ENCODE results near the gene EPN1. TPM values are rescaled to one million over a fixed set of nuclear protein-coding genes. Genes with fewer than 3 reads are reported as not detected.

Gene EPN1
- total RNA-seq, 4 donors from 2014 or later = 121 to 242 (median 185) TPM

- intact Hi-C loops (cut with DNase I; ENCODE audit: low total_unique reads) = no loop called here
- H3K4me3 ChIP-seq = no peak overlapping the region
- TF ChIP-seq POLR2AphosphoS5 (IDR thresholded peaks at IDR 0.05) = no peak
- H3K36me3 ChIP-seq = peaks cover 0 to 21% (median 5%) of the 10 kb centered on the region in 4 donors
- H3K9me3 ChIP-seq = no peaks in the 10 kb centered on the region
- peaks cover 0 to 12% (median 5%) of the 10 kb centered on the region in 4 donors for H3K4me1 ChIP-seq
- H3K27ac ChIP-seq = no peak overlapping the region
- in situ Hi-C loops (cut with MboI; ENCODE audit: low pct_ligation_motif_present in 1 of 4, low pct_unique_long_range_greater_than_20kb in 1 of 4, low sequenced_read_pairs in 3 of 4) = no loop called here
- DNase-seq = no peak
- H3K27me3 ChIP-seq = no peaks in the 10 kb centered on the region
- WGBS, 2 donors (ENCODE audit: low coverage in 1 of 2) = 88% methylated on average over 8 of the region's 8 CpGs; no CpG with 5 or more reads in 1 of the 2 donors
These were observed 22.7 kb downstream of the EPN1 start for GRCh38 chr19:55697698-55698097.

GRCh38 chr19:55698256-55698655 is 23.2 kb downstream of the EPN1 start:
- Histone ChIP-seq H3K36me3 (peaks cover 0 to 16% (median 5%) of the 10 kb centered on the region in 4 donors), H3K27ac (no peak overlapping the region), H3K4me3 (no peak overlapping the region), H3K27me3 (no peaks in the 10 kb centered on the region), H3K9me3 (no peaks in the 10 kb centered on the region), H3K4me1 (peaks cover 0 to 14% (median 5%) of the 10 kb centered on the region in 4 donors)
- TF ChIP-seq CTCF (IDR thresholded peaks at IDR 0.05) (no peak), EP300 (IDR thresholded peaks at IDR 0.05; ENCODE audit: low read depth) (no peak), POLR2A (IDR thresholded peaks at IDR 0.05) (no peak), POLR2AphosphoS5 (IDR thresholded peaks at IDR 0.05) (no peak)
- DNase-seq = no peak
- in situ Hi-C loops (cut with MboI; ENCODE audit: low pct_ligation_motif_present in 1 of 4, low pct_unique_long_range_greater_than_20kb in 1 of 4, low sequenced_read_pairs in 3 of 4) (no loop called here), intact Hi-C loops (cut with DNase I; ENCODE audit: low total_unique reads) (no loop called here)
- WGBS, 2 donors (ENCODE audit: low coverage in 1 of 2) = 90 to 93% methylated on average over 9 to 17 of the region's 17 CpGs

GRCh38 chr19:55699221-55699620 is 24.2 kb downstream of the EPN1 start:
- no peaks in the 10 kb centered on the region for H3K27me3 ChIP-seq
- H3K36me3 ChIP-seq = peaks cover 0 to 11% (median 5%) of the 10 kb centered on the region in 4 donors
- no peaks in the 10 kb centered on the region for H3K9me3 ChIP-seq
- intact Hi-C loops (cut with DNase I; ENCODE audit: low total_unique reads) (no loop called here), in situ Hi-C loops (cut with MboI; ENCODE audit: low pct_ligation_motif_present in 1 of 4, low pct_unique_long_range_greater_than_20kb in 1 of 4, low sequenced_read_pairs in 3 of 4) (no loop called here)
- no peak for DNase-seq
- H3K4me3 ChIP-seq = no peak overlapping the region
- peaks cover 0 to 22% (median 5%) of the 10 kb centered on the region in 4 donors for H3K4me1 ChIP-seq
- 87% methylated on average over 6 to 11 of the region's 11 CpGs for WGBS, 2 donors (ENCODE audit: low coverage in 1 of 2)
- H3K27ac ChIP-seq = no peak overlapping the region
- TF ChIP-seq CTCF (IDR thresholded peaks at IDR 0.05) (no peak), POLR2AphosphoS5 (IDR thresholded peaks at IDR 0.05) (no peak), POLR2A (IDR thresholded peaks at IDR 0.05) (no peak), EP300 (IDR thresholded peaks at IDR 0.05; ENCODE audit: low read depth) (no peak)

- DNase-seq = no peak
- TF ChIP-seq POLR2A (IDR thresholded peaks at IDR 0.05) (no peak), EP300 (IDR thresholded peaks at IDR 0.05; ENCODE audit: low read depth) (no peak), CTCF (IDR thresholded peaks at IDR 0.05) (no peak), POLR2AphosphoS5 (IDR thresholded peaks at IDR 0.05) (no peak)
- peaks cover 0 to 22% (median 5%) of the 10 kb centered on the region in 4 donors for H3K4me1 ChIP-seq
- H3K4me3 ChIP-seq = no peak overlapping the region
- H3K36me3 ChIP-seq = peaks cover 0 to 17% (median under 1%) of the 10 kb centered on the region in 4 donors
- intact Hi-C loops (cut with DNase I; ENCODE audit: low total_unique reads) = no loop called here
- in situ Hi-C loops (cut with MboI; ENCODE audit: low pct_ligation_motif_present in 1 of 4, low pct_unique_long_range_greater_than_20kb in 1 of 4, low sequenced_read_pairs in 3 of 4) = no loop called here
- H3K9me3 ChIP-seq = no peaks in the 10 kb centered on the region
- WGBS, 2 donors (ENCODE audit: low coverage in 1 of 2) = 94 to 100% methylated on average over 3 to 12 of the region's 12 CpGs
- H3K27me3 ChIP-seq = no peaks in the 10 kb centered on the region
- H3K27ac ChIP-seq = no peak overlapping the region
These were observed 25.8 kb downstream of the EPN1 start for GRCh38 chr19:55700813-55701212.

- no peak for DNase-seq
- WGBS, 2 donors (ENCODE audit: low coverage in 1 of 2) = 81% methylated on average over 13 of the region's 13 CpGs; no CpG with 5 or more reads in 1 of the 2 donors
- Histone ChIP-seq H3K4me1 (peaks cover 0 to 22% (median 5%) of the 10 kb centered on the region in 4 donors), H3K36me3 (peaks cover 0 to 6% (median 0%) of the 10 kb centered on the region in 4 donors), H3K27ac (peak overlapping the region; percentile 57 to 74 (median 60)), H3K4me3 (no peak overlapping the region), H3K27me3 (no peaks in the 10 kb centered on the region), H3K9me3 (no peaks in the 10 kb centered on the region)
- intact Hi-C loops (cut with DNase I; ENCODE audit: low total_unique reads) = no loop called here
- in situ Hi-C loops (cut with MboI; ENCODE audit: low pct_ligation_motif_present in 1 of 4, low pct_unique_long_range_greater_than_20kb in 1 of 4, low sequenced_read_pairs in 3 of 4) = no loop called here
- TF ChIP-seq EP300 (IDR thresholded peaks at IDR 0.05; ENCODE audit: low read depth) (no peak), POLR2AphosphoS5 (IDR thresholded peaks at IDR 0.05) (no peak), POLR2A (IDR thresholded peaks at IDR 0.05) (no peak), CTCF (IDR thresholded peaks at IDR 0.05) (no peak)
These were observed 27.2 kb downstream of the EPN1 start for GRCh38 chr19:55702131-55702627.

Measured in transverse colon (tissue), 4 donors.